ENCODE measurements around the gene BMPR2. TPM values are rescaled to one million over a fixed set of nuclear protein-coding genes. Genes with fewer than 3 reads are reported as not detected.
A peak's percentile ranks its signal among the peaks of the same experiment; 100 is the strongest.

The BMPR2 gene
- total RNA-seq, 1 experiment from 2014 or later: 34.9 TPM

DNA sequence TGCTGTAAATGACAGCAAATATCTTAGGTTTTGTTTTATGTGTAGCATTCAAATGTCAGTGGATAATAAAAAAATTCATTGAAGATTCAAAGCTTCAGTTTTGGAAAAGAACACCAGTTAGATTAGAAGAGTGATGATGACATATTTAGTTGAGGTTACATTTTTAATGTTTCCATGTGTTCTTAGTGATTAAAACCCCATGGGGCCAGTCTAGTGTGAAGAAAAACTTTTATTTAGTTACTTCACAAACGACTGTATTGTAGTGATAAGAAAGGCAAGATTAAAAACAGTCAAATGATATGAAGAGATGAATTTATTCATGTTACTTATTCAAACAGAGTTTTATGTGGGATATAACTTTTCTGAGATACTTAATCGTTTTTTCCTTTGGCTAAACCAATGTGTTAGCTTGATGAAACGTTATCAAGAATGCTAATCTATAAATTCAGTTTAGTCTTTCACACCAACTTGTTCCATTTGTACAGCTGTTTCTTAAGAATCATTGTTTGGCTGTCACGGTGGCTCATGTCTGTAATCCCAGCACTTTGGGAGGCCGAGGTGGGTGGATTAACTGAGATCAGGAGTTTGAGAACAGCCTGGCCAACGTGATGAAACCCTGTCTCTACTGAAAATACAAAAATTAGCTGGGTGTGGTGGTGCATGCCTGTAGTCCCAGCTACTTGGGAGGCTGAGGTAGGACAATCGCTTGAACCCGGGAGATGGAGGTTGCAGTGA is 11.6 kb downstream of the BMPR2 start:
- H3K27ac ChIP-seq (ENCODE audit: low read depth, low read length, poor library complexity, severe bottlenecking): peak overlapping the region; percentile 82
- intact Hi-C loops (cut with micrococcal nuclease; ENCODE audit: unreplicated experiment): no loop called here
- H3K4me1 ChIP-seq (ENCODE audit: insufficient read depth, low read length, poor library complexity, severe bottlenecking): peaks cover 27% of the 10 kb centered on the region
- DNase-seq (ENCODE audit: low spot score): peak; percentile 74
- TF ChIP-seq EZH2 (IDR thresholded peaks at IDR 0.05; ENCODE audit: borderline replicate concordance, low read depth, low read length, poor library complexity, severe bottlenecking): no peak
- TF ChIP-seq, protein P1, sequence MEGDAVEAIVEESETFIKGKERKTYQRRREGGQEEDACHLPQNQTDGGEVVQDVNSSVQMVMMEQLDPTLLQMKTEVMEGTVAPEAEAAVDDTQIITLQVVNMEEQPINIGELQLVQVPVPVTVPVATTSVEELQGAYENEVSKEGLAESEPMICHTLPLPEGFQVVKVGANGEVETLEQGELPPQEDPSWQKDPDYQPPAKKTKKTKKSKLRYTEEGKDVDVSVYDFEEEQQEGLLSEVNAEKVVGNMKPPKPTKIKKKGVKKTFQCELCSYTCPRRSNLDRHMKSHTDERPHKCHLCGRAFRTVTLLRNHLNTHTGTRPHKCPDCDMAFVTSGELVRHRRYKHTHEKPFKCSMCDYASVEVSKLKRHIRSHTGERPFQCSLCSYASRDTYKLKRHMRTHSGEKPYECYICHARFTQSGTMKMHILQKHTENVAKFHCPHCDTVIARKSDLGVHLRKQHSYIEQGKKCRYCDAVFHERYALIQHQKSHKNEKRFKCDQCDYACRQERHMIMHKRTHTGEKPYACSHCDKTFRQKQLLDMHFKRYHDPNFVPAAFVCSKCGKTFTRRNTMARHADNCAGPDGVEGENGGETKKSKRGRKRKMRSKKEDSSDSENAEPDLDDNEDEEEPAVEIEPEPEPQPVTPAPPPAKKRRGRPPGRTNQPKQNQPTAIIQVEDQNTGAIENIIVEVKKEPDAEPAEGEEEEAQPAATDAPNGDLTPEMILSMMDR (conservative IDR thresholded peaks at IDR 0.05; ENCODE audit: low read depth, low read length): no peak
- H3K4me3 ChIP-seq (ENCODE audit: low read depth, low read length, poor library complexity, severe bottlenecking): no peak overlapping the region
- no peaks in the 10 kb centered on the region for H3K36me3 ChIP-seq (ENCODE audit: insufficient read depth, low read length, poor library complexity, severe bottlenecking)
- ChIA-PET POLR2A (ENCODE audit: low non-redundant PET) (no interaction called here), CTCF (no interaction called here)
- no TSS peak for BruUV-seq (replicated peaks)
- H3K9me3 ChIP-seq (ENCODE audit: low read depth, low read length, poor library complexity, severe bottlenecking): no peaks in the 10 kb centered on the region
- no peaks in the 10 kb centered on the region for H3K27me3 ChIP-seq (replicated peaks; ENCODE audit: insufficient read depth, low read depth, low read length, poor library complexity)

DNA sequence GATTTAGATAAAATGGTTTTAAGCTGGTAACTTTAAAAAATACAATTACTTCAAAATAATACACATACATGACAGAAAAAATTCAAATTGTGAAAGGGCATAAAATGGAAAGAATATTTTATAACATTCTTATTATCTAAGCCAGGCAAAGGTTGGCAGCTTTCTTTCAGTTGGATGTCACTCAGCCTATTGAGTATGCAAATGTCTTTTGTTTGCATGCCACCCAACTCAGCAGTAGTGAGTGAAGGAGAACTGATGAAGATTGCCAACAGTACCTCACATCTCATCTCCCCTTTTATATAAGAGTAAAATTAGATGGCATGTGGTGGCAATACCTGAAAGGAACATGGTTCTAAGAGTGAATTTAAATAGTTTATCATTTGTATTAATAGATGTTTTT is 24.8 kb downstream of the BMPR2 start:
- DNase-seq (ENCODE audit: low spot score): no peak
- Histone ChIP-seq H3K36me3 (ENCODE audit: insufficient read depth, low read length, poor library complexity, severe bottlenecking) (no peaks in the 10 kb centered on the region), H3K27ac (ENCODE audit: low read depth, low read length, poor library complexity, severe bottlenecking) (no peak overlapping the region), H3K4me3 (ENCODE audit: low read depth, low read length, poor library complexity, severe bottlenecking) (no peak overlapping the region), H3K27me3 (replicated peaks; ENCODE audit: insufficient read depth, low read depth, low read length, poor library complexity) (no peaks in the 10 kb centered on the region), H3K9me3 (ENCODE audit: low read depth, low read length, poor library complexity, severe bottlenecking) (no peaks in the 10 kb centered on the region), H3K4me1 (ENCODE audit: insufficient read depth, low read length, poor library complexity, severe bottlenecking) (peaks cover 20% of the 10 kb centered on the region)
- intact Hi-C loops (cut with micrococcal nuclease; ENCODE audit: unreplicated experiment): no loop called here
- ChIA-PET CTCF (no interaction called here), POLR2A (ENCODE audit: low non-redundant PET) (no interaction called here)
- no TSS peak for BruUV-seq (replicated peaks)
- TF ChIP-seq EZH2 (IDR thresholded peaks at IDR 0.05; ENCODE audit: borderline replicate concordance, low read depth, low read length, poor library complexity, severe bottlenecking): no peak
- TF ChIP-seq, protein P1 (conservative IDR thresholded peaks at IDR 0.05; ENCODE audit: low read depth, low read length): no peak

DNA sequence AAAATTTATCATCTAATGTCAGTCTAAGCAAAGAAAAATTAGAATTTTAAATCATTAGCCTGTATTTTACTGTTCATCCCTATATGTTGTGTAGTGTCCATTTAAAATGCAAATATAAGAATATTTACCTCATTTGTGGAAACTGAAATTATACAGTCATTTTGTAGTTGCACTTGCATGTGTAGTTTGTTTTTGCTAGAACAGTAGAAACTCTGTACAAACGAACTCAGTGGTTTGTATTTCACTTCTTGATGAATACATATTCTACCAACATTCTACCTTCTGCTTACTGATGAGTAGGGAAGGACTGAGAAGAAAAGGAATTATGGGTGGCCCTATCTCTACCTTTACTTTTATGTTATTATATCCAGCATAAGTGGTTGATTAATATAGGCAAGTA is 29.7 kb downstream of the BMPR2 start:
- H3K36me3 ChIP-seq (ENCODE audit: insufficient read depth, low read length, poor library complexity, severe bottlenecking): no peaks in the 10 kb centered on the region
- H3K4me3 ChIP-seq (ENCODE audit: low read depth, low read length, poor library complexity, severe bottlenecking): no peak overlapping the region
- no peak for DNase-seq (ENCODE audit: low spot score)
- ChIA-PET CTCF (no interaction called here), POLR2A (ENCODE audit: low non-redundant PET) (no interaction called here)
- H3K27me3 ChIP-seq (replicated peaks; ENCODE audit: insufficient read depth, low read depth, low read length, poor library complexity): no peaks in the 10 kb centered on the region
- TF ChIP-seq, protein P1 (conservative IDR thresholded peaks at IDR 0.05; ENCODE audit: low read depth, low read length): no peak
- no peak for TF ChIP-seq EZH2 (IDR thresholded peaks at IDR 0.05; ENCODE audit: borderline replicate concordance, low read depth, low read length, poor library complexity, severe bottlenecking)
- no TSS peak for BruUV-seq (replicated peaks)
- intact Hi-C loops (cut with micrococcal nuclease; ENCODE audit: unreplicated experiment): no loop called here
- peaks cover 18% of the 10 kb centered on the region for H3K4me1 ChIP-seq (ENCODE audit: insufficient read depth, low read length, poor library complexity, severe bottlenecking)
- H3K9me3 ChIP-seq (ENCODE audit: low read depth, low read length, poor library complexity, severe bottlenecking): no peaks in the 10 kb centered on the region
- no peak overlapping the region for H3K27ac ChIP-seq (ENCODE audit: low read depth, low read length, poor library complexity, severe bottlenecking)
